LNCAP (cell line): Measurements from ENCODE around the gene DPT.

Experiments
- CTCF ChIP-seq: fragments of 450-650 bp; IDR thresholded peaks from 2 replicates; pipeline ENCODE4 v1.5.1; 2017; ENCODE audit warnings: mild to moderate bottlenecking

DPT gene

GRCh38 chr1:168734271-168734670 is 5.3 kb upstream of the DPT start:
- no peak for TF ChIP-seq CTCF

- no peak for TF ChIP-seq CTCF
Measured at GRCh38 chr1:168733241-168733640, 4.2 kb upstream of the DPT start.

- TF ChIP-seq CTCF = no peak
Measured at GRCh38 chr1:168732736-168733135, 3.7 kb upstream of the DPT start.

- TF ChIP-seq CTCF = no peak
Measured at GRCh38 chr1:168731244-168731953, 2.4 kb upstream of the DPT start.

- TF ChIP-seq CTCF = no peak
Measured at GRCh38 chr1:168729405-168729802, 398 bp upstream of the DPT start.

- TF ChIP-seq CTCF = no peak
Measured at GRCh38 chr1:168726719-168727118, 2.3 kb downstream of the DPT start.

GRCh38 chr1:168726281-168726680 is 2.7 kb downstream of the DPT start:
- no peak for TF ChIP-seq CTCF

GRCh38 chr1:168725831-168726230 is 3.2 kb downstream of the DPT start:
- no peak for TF ChIP-seq CTCF
